Esophagus squamous epithelium (tissue), 4 donors: Measurements from ENCODE around the gene ENO4.

Source experiments
- CTCF ChIP-seq, 6 experiments: fragments of 450-650 bp in 4 of 6; fragments of 200-600 bp in 2 of 6; sonication (generic) in 2 of 6; IDR thresholded peaks; one replicate each; pipeline ENCODE4 v1.5.1; 2016 to 2019; ENCODE audit warnings: antibody characterized with exemption in 6 of 6, mild to moderate bottlenecking in 4 of 6, moderate library complexity in 4 of 6
- POLR2A ChIP-seq, 4 donors: fragments of 450-650 bp; IDR thresholded peaks; one replicate each; pipeline ENCODE4 v1.6.1; 2017; ENCODE audit warnings: antibody characterized with exemption in 4 of 4, mild to moderate bottlenecking in 4 of 4, moderate library complexity in 3 of 4

- TF ChIP-seq CTCF (IDR thresholded peaks at IDR 0.05) = no peak
- TF ChIP-seq POLR2A (IDR thresholded peaks at IDR 0.05) = no peak
Measured at GRCh38 chr10:116808706-116809105, 40.6 kb upstream of the ENO4 start.
